Measurements from ENCODE around the gene PLA2G2E. TPM values are rescaled to one million over a fixed set of nuclear protein-coding genes. Genes with fewer than 3 reads are reported as not detected.
A peak's percentile ranks its signal among the peaks of the same experiment; 100 is the strongest.
"Not testable (repeated sequence)": the region's sequence is repeated elsewhere in the genome, so short reads cannot be mapped to it uniquely, and the experiment has no call there.

The PLA2G2E gene
- total RNA-seq, 1 donor from 2014 or later: not detected

- no peak for FAIRE-seq
- no peak for DNase-seq (ENCODE audit: low spot score in 2 of 2)
Measured at GRCh38 chr1:19888112-19888511, 35.3 kb downstream of the PLA2G2E start.

GRCh38 chr1:19885821-19886220, 37.6 kb downstream of the PLA2G2E start:
- DNase-seq (ENCODE audit: low spot score in 2 of 2) (no peak), FAIRE-seq (no peak)

GRCh38 chr1:19884312-19884711, 39.1 kb downstream of the PLA2G2E start:
- FAIRE-seq: no peak

GRCh38 chr1:19882111-19883071, 41.0 kb downstream of the PLA2G2E start, which contains the start of gene OTUD3:
OTUD3 (plus strand) TSS chr1:19882395; CDS start chr1:19882514, 119 bp downstream.
- FAIRE-seq: peak; percentile 10
- peak; percentile 96 to 97 for DNase-seq (ENCODE audit: low spot score in 2 of 2)

More at GRCh38 chr1:19884312-19884711, 39.1 kb downstream of the PLA2G2E start:
- no peak for DNase-seq (ENCODE audit: low spot score in 2 of 2)

- not testable (repeated sequence) for FAIRE-seq; DNase-seq (ENCODE audit: low spot score in 2 of 2)
Measured at GRCh38 chr1:19880841-19881240, 42.6 kb downstream of the PLA2G2E start.

- DNase-seq (ENCODE audit: low spot score in 2 of 2) (no peak), FAIRE-seq (no peak)
Measured at GRCh38 chr1:19879661-19880060, 43.8 kb downstream of the PLA2G2E start.

GRCh38 chr1:19879227-19879626, 44.2 kb downstream of the PLA2G2E start:
- no peak for DNase-seq (ENCODE audit: low spot score in 2 of 2)

GRCh38 chr1:19878637-19878985, 44.8 kb downstream of the PLA2G2E start:
- DNase-seq (ENCODE audit: low spot score in 2 of 2) (no peak), FAIRE-seq (no peak)

More at GRCh38 chr1:19879227-19879626, 44.2 kb downstream of the PLA2G2E start:
- FAIRE-seq: no peak

- FAIRE-seq: no peak
- no peak for DNase-seq (ENCODE audit: low spot score in 2 of 2)
Measured at GRCh38 chr1:19877821-19878636, 45.4 kb downstream of the PLA2G2E start.

GRCh38 chr1:19877181-19877750, 46.2 kb downstream of the PLA2G2E start:
- no peak for FAIRE-seq

GRCh38 chr1:19872190-19872589, 51.2 kb downstream of the PLA2G2E start:
- no peak for FAIRE-seq
- DNase-seq (ENCODE audit: low spot score in 2 of 2): no peak

More at GRCh38 chr1:19877181-19877750, 46.2 kb downstream of the PLA2G2E start:
- DNase-seq (ENCODE audit: low spot score in 2 of 2): no peak

Other genes with a start within 250 kb of the PLA2G2E start
- gene TMCO4, start 123.7 kb downstream of the PLA2G2E start, total RNA-seq: 0.82 TPM
- not detected for gene RNF186, start 108.3 kb downstream of the PLA2G2E start, total RNA-seq
- gene OTUD3, start 41.2 kb downstream of the PLA2G2E start, total RNA-seq: 9.8 TPM
- gene PLA2G2A, start 56.0 kb upstream of the PLA2G2E start, total RNA-seq: not detected
- gene PLA2G5, start 146.6 kb upstream of the PLA2G2E start, total RNA-seq: 0.41 TPM
- not detected for gene PLA2G2D, start 195.9 kb upstream of the PLA2G2E start, total RNA-seq
- gene PLA2G2F, start 215.7 kb upstream of the PLA2G2E start, total RNA-seq: not detected

All from frontal cortex (tissue), 4 donors.